GM19372 (cell line): ENCODE results near the gene EXOC3L4.
"Not testable (repeated sequence)": the region's sequence is repeated elsewhere in the genome, so short reads cannot be mapped to it uniquely, and the experiment has no call there.

Experiments used
- ATAC-seq: cut with Tn5 transposase; IDR thresholded peaks from one replicate; pipeline ENCODE4 v1.9.1; 2021; ENCODE audit warnings: mild to moderate bottlenecking, low read depth, moderate library complexity; ENCODE audit not compliant: unreplicated experiment

The EXOC3L4 gene

DNA sequence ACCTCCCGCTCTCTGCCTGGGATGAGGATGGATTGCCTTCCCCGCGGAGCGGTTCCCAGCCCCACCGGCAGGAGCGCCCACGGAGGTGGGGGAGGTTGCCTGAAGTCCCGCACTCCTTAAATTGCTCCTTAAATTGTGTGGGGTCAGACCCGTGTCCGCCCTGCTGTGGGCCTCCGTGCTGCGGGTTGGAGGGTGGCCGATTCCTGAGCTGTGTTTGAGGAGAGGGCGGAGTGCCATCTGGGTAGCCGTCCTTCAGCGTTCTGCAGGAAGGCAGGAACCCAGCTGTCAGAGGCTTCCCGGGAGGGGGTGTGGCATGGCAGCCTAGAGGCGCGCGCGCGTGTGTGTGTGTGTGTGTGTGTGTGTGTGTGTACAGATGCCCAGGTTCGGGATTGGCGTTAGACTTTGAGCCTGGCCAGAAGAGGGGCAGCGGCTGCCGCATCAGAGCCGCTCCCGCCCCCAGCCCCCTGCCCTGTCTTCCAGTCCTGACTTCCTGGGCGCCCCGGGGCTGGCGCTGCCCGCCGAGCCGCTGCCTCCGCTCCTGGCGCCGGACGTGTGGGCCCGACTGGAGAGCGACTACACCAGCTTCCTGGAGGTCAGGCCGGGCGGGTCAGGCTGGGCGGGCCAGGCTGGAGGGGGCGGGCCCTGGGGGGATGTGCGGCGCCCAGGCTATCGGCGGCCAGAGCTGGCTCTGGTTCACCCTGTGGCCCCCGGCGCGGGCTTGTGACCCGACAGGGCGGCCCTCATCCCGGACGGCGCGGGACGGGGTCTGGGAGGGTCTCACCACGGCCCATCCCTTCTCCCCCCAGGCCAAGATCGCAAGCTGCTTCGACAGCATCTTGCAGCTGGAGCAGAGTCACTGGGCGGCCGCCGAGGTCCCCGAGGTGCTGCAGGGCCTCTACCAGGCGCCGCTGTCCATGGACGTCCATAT is 9.2 kb downstream of the EXOC3L4 start:
- no peak for ATAC-seq

DNA sequence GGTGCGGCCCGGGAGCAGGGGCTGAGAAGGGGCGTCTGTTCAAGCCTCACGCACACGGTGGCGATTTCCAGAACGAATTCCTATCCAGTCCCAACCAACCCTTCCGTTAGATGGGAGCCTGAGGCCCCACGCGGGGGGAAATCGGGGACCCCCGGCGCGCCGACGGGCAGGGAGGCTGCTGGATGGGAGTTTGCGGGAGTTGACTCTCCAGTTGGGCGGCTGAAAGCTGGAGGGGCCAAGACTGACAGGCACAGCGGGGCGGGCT is 9.8 kb downstream of the EXOC3L4 start:
- no peak for ATAC-seq

DNA sequence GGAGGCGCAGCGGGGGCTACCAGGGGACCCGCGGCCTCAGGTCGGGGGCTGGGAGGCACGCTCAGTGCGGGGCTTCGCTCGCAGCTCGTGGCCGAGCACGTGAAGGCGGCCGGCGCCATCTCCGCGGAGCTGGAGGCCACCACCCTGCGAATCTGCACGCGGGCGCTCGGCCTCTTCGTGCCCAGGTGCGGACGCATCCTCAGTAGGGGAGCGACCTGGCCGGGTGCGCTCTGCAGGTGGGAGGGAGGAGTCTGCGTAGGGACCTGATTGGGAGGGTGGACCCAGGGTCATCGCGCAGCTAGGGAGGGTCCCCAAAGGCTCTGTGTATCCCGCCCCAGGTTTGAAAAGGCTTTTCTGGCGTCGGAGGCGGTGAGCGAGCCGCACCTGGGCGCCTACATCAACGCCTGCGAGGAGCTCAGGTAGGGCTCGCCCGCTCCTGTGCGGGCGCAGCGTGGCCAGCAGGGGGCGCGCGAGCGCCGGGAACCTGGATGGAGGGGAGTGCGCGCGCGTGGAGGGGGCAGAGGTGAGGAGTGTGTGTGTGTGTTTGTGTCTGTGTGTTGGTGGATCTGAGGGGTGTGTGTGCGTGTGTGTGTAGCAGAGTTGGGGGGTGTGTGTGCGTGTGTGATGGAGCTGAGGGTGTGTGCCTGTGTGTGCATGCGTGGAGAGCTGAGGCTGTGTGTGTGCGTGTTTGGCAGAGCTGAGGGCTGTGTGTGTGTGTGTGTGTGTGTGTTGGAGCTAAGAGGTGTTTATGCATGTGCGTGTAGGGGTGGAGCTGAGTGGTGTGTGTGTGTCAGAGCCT is 10.3 kb downstream of the EXOC3L4 start:
- ATAC-seq: no peak

GRCh38 chr14:103105580-103106150 is 11.1 kb downstream of the EXOC3L4 start:
- no peak for ATAC-seq

DNA sequence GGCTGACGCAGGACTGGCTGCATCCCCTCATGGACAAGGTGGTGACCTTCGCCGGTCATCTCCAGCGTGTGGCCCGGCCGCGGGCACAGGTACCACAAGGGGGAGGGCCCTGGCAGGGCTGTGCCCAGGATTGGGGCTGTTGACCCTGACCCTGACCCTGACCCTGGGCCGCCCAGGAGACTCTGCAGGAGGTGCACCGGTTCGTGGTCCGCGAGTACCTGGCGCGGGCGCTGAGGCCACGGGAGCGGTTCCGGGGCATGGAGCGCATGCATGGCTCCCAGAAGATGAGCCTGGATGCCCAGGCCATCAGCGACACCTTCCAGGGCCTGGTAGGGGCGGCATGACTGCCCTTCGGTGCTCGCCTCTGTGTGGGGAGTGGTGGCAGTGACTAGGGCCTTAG is 12.9 kb downstream of the EXOC3L4 start:
- no peak for ATAC-seq

- no peak for ATAC-seq
Observed at GRCh38 chr14:103107941-103108748, 13.6 kb downstream of the EXOC3L4 start.

DNA sequence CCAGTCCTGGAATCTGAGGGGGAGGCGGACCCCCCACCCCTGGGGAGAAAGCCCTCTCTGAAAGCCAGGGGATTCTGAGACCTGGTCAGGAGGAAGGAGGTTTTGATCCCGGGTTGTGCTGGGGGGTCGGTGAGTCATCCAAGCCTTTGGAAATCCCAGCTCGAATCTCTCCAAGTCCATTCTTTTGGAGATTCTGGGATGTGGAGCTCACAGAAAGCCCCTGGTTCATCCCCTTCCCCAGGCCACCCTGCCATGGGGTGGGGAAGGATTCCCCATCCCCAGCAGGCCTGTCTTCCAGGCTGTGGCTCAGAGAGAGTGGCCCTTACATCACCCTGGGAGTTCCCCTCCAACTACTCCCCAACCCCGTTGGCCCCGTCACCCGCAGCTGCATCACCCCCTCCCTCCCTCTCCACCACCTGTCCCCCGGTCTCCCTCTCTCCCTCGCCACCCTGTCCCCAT is 14.3 kb downstream of the EXOC3L4 start:
- ATAC-seq: no peak

GRCh38 chr14:103109535-103110441 is 15.3 kb downstream of the EXOC3L4 start:
- ATAC-seq: no peak

DNA sequence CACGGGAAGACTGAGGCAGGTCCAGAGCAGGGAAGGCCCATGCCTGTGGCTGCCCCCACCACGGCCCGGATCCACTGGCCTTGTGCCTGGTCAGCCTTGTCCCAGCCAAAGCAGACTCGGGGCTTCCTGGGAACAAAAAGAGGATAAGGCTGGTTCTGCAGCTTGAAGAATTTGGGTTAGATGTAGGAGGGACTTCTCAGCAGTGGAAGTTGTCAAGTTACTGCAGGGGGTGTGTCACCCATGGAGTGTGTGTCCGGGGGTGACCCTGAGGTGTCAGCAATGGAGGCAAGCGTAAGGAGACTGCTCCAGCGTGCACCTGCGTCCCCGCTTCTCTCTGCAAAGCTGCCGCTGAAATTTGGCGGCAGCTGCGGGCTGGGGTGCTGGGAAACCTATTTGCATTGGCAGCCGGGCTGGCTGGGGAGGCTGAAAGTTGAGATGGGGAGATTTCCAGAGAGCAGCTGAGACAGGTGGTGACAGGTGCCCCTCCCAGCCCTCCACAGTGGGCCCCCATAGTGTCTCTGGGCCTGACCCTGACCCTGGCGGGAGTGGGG is 16.2 kb downstream of the EXOC3L4 start:
- no peak for ATAC-seq

DNA sequence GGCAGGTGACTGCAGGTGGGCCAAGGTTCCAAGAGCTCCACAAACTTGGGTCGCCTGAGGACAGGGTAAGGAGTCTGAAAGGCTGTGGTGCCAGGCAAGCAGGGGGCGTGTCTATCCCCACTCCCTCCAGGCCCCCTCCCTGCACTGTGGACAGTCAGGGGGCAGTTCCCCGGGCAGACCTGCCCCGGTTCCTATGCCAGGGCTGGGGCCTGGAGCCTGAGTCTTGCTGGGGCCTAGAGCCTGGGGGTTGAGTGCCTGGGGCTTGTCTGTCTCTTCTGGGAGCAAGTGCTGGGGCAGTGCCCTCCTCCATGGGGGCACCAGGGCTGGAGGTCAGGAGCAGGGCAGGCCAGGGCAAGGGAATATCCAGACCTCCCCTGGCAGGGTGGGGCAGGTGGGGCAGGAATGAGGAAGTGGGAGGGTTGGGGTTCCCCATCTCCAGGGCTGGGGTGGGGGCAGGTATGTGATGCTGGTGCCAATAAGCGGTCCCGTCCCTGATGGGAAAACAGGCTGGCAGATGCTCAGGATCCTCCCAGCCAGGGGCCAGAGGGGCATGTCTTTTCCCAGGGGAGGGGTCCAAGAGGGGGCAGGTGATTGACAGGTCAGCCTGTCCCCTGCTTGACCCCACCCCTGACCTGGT is 16.8 kb downstream of the EXOC3L4 start:
- ATAC-seq: no peak

DNA sequence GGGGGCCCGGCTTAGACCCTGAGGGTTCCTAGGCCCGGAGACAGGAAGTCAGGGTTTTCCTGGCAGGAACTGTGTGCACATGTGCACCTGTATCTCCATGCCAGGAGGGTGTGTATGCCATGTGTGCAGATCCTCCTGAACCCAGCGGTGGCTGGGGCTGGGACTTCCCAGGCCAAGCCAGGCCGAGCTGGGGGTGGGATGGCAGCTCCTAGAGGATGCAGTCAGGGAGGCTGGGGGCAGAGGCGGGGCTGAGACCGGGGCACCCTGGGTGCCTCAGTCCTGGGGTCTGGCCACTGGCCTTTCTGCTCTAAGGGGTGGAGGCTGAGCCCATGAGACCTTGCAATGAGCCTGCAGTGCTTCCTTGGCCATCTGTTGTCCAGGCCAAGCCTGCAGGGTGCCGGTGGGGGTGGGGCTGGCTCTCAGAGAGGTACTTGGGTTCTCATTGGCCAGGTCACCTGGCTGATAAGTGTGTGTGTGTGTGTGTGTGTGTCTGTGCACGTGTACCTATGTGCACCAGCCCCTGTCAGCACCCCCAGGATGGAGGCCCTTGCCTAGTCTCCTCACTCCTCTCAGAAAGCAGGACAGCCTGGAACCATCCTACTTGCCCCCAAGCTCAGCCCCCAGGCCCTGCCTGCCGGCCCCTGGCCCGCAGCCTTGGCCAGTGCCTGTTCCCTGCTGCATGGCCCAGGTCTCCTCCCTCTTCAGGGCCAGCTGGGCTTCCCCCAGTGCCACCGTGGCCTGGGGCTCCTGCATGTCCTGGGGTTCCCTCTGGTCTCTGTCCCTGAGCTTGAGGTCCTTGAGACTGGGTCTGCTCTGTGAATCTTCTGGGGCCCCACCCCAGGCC is 18.1 kb downstream of the EXOC3L4 start:
- ATAC-seq: no peak

DNA sequence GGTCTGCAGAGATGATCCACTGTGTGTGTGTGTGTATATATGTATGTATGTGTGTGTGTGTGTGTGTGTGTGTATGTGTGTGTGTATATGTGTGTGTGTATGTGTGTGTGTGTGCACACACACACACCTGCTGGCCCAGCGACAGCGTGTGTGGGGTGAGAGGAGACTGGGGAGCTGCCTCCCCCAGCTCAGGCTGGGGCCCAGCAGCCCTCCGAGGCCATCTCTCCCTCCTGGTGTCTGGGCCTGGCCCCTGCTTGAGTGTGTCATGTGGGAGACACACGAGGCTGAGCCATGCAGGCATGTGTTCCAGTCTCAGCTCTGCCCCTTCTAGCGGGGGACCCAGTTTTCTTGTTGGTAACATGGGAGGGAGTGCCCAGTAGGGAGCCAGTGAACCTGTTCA is 18.8 kb downstream of the EXOC3L4 start:
- no peak for ATAC-seq

GRCh38 chr14:103113774-103114173 is 19.2 kb downstream of the EXOC3L4 start:
- ATAC-seq: no peak

DNA sequence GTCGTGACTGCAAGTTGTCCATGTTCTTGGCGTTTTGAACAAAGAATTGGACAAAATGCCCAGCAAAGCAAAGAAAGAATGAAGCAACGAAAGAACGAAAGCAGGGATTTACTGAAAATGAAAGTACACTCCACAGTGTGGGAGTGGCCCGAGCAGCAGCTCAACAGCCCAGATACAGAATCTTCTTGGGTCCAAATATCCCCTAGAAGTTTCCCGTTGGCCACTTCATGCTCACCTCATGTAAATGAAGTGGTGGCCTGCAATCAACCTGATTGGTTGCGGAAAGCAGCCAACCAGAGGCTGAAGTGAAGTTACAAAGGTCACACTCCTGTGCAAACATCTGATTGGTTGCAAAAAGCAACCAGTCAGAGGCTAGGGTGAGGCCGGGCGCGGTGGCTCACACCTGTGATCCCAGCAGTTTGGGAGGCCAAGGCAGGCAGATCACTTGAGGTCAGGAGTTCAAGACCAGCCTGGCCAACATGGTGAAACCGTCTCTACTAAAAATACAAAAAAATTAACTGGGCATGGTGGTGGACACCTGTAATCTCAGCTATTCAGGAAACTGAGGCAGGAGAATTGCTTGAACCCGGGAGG is 20.7 kb downstream of the EXOC3L4 start:
- not testable (repeated sequence) for ATAC-seq

DNA sequence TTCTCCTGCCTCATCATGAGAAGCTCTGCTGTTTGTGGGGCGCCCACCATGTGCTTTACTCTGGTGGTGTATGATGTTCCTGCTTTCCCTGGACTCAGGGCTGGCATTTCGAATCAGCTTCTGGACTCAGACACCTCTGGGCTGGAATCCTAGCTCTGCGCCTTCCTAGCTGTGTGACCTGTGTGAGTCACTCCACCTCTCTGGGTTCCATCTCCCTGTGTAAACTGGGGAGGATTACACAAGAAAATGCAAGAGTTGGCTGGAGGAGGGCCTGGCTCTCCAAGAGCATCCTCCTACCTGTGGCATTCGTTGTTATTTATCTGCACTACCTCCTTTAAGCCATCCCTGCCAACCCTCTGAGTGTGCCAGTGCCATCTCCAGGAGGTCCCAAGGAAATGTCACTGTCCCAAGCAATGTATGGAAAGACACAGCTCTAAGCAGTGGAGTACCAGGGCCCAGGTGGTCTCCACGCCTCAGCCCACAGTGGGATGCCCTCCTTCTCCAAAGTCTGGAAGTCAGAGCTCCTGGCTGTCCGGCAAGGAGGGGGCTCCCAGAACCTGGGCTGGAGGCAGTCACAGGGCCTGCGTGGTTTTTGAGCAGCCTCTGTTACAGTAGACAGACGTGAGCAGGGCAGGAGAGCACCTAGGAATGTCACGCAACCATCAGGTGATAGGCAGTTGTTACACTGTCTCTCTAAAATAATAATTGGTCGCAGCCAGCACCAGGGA is 21.5 kb downstream of the EXOC3L4 start:
- no peak for ATAC-seq

- ATAC-seq: no peak
Observed at GRCh38 chr14:103116636-103117035, 22.1 kb downstream of the EXOC3L4 start.

- ATAC-seq: not testable (repeated sequence)
Observed at GRCh38 chr14:103117499-103117898, 23.0 kb downstream of the EXOC3L4 start.
